Stimulated activated CD4-positive, alpha-beta T cell treated with anti-CD3 and anti-CD28 coated beads, Interleukin-12 subunit alpha, Interleukin-12 subunit beta, amount 100 ng/mL, for 48 hours (primary cell): ENCODE measurements around the gene AXIN1.
"Not testable (repeated sequence)": the region's sequence is repeated elsewhere in the genome, so short reads cannot be mapped to it uniquely, and the experiment has no call there.

Source experiments
- DNase-seq, 3 donors: peaks; one replicate each; pipeline ENCODE4 v3.0.0-alpha.2; 2020; ENCODE audit warnings: low read depth in 2 of 3, low spot score in 1 of 3

AXIN1 gene, protein sequence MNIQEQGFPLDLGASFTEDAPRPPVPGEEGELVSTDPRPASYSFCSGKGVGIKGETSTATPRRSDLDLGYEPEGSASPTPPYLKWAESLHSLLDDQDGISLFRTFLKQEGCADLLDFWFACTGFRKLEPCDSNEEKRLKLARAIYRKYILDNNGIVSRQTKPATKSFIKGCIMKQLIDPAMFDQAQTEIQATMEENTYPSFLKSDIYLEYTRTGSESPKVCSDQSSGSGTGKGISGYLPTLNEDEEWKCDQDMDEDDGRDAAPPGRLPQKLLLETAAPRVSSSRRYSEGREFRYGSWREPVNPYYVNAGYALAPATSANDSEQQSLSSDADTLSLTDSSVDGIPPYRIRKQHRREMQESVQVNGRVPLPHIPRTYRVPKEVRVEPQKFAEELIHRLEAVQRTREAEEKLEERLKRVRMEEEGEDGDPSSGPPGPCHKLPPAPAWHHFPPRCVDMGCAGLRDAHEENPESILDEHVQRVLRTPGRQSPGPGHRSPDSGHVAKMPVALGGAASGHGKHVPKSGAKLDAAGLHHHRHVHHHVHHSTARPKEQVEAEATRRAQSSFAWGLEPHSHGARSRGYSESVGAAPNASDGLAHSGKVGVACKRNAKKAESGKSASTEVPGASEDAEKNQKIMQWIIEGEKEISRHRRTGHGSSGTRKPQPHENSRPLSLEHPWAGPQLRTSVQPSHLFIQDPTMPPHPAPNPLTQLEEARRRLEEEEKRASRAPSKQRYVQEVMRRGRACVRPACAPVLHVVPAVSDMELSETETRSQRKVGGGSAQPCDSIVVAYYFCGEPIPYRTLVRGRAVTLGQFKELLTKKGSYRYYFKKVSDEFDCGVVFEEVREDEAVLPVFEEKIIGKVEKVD

DNA sequence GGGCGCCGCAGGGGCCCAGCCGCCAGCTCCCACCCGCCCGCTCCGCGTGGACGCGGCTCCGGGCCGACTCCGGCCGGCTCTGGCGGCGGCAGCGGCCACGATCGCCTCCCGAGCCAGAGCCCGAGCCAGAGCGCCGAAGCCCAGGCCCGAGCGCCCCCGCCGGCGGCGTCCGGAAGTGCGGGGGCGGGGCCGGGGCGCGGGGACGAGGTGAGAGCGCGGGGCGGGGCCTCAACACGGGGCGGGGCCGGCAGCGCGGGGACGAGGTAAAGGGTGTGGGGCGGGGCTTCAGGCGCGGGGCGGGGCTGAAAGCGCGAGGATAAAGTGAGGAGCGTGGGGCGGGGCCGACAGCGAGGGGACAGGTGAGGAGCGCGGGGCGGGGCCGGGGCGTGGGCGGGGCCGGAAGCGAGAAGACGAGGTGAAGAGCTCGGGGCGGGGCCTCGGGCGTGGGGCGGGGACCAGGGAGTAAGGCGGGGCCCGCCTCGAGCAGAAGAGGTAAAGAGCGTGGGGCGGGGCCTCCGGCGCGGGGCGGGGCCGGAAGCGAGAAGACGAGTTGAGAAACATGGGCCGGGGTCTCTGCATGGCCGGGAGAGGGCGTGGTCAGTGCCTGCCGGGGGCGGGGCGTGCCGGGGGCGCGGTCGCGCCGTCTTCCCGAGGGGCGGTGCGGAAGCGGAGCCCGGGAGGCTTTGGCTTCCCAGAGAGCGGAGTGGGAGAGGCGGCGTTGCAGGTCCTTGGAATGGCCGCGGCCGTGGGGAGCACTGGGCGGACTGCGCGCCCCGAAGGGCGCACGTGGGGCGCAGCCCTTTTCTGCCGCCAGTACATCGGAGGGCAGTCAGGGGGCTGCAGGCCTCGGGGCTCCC is at the start of gene AXIN1:
AXIN1 (minus strand) TSS at position 177 of the 857 bp plus-strand sequence. CDS start 5,698 bp downstream, outside the sequence.
- peak; percentile 100 for DNase-seq

DNA sequence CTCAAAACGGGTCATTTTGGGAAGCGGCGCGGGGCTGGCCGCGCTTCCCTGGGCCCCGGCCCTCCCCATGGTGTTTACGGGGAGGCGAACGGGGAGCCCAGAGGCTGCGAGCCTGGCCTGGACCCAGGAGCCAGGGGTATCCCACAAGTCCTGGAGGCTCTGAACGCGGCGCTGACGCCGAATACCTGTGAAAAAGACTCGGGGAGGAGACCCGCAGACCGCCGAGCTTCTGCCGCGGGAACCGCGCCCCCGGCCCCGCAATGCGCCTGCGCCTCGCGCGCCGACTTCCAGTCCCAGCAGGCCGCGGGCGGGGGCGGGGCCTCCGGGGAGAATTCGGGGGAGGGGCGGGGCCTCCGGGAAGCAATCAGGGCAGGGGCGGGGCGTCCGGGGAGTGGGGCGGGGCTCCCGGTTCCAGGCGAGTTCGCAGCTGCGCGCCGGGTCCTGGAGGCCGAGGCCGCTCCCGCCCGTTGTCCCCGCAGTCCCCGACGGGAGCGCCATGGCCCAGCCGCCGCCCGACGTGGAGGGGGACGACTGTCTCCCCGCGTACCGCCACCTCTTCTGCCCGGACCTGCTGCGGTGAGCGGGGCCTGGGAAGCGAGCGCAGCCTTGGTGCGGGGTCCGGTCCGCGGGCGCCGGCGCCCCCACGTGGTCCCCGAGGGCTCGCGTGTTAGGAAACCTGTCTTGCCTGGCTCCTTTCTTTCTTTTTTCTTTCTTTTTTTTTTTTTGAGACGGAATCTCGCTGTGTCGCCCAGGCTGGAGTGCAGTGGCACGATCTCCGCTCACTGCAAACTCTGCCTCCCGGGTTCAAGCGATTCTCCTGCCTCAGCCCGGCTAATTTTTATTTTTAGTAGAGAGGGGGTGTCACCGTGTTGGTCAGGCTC is 49.2 kb upstream of the AXIN1 start, which contains the start of gene DECR2:
DECR2 (plus strand) TSS at position 418 of the 881 bp plus-strand sequence; CDS start at position 497, 79 bp downstream.
- DNase-seq = peak; percentile 94 to 100 (median 99)

DNA sequence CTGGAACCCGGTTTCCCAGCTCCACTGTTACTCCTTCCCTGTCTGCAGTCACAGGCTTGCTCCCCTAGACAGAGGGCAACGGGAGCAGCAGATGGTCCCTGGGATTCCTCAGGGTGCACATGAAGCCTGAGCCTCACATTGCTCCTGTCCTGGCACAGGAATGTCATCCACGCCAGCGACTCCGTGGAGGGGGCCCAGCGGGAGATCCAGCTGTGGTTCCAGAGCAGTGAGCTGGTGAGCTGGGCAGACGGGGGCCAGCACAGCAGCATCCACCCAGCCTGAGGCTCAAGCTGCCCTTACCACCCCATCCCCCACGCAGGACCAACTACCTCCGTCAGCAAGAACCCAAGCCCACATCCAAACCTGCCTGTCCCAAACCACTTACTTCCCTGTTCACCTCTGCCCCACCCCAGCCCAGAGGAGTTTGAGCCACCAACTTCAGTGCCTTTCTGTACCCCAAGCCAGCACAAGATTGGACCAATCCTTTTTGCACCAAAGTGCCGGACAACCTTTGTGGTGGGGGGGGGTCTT is 47.6 kb upstream of the AXIN1 start:
- DNase-seq = no peak

DNA sequence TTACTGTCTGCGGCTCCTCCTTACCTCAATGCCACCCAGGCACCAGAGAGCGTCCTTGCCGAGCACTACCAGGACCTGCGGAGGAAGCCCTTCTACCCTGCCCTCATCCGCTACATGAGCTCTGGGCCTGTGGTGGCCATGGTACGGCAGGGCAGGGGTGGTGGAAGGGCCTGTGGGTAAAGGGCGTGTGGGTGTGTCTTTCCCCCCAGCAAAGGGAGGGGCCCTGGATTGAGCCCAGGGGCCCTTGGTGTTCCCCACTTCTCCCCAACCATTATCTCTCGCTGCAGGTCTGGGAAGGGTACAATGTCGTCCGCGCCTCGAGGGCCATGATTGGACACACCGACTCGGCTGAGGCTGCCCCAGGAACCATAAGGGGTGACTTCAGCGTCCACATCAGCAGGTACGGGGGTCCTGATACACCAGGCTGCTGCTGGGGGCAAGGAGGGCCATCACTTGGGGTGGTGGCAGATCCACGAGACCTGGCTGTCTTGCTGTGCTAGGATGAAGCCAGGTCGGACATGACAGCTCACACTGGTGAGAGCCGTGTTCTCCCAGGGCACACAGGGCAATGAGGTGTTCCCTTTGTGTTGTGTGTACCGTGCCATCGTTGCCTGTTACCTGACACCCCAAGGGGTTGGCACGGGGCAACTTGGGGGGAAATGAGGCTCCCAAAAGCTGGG is 47.0 kb upstream of the AXIN1 start:
- DNase-seq = no peak

DNA sequence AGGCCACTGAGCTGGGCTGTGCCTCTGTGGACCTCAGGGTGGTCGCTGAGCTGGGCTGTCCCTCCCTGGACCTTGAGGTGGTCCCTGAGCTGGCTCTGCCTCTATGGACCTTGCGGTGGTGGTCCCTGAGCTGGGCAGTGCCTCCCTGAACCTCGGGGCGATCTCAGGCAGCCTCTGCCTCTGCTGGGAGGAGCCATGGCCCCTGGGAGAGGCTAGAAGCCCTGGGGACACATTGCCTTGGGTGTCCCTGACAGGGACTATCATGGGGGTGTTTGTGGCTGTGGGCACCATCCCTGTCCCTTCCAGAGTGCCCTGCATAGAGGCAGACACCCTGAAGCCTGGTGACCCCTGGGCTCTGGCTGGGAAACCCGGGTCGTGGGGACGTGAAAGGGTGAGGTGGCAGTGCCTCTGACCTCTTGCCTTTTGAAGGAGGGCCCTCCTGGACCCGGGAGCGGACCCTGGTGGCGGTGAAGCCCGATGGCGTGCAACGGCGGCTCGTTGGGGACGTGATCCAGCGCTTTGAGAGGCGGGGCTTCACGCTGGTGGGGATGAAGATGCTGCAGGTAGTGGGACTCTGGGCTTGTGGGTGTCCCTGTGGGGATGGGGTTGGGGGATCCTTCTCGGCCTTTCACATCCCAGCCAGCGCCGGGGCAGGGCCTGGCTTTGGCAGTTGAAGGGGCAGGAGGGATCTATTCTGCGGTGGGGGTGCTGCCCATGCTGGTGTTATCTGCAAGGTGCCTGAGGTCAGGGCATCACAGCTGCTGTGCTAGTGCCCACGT is 46.2 kb upstream of the AXIN1 start:
- no peak for DNase-seq

DNA sequence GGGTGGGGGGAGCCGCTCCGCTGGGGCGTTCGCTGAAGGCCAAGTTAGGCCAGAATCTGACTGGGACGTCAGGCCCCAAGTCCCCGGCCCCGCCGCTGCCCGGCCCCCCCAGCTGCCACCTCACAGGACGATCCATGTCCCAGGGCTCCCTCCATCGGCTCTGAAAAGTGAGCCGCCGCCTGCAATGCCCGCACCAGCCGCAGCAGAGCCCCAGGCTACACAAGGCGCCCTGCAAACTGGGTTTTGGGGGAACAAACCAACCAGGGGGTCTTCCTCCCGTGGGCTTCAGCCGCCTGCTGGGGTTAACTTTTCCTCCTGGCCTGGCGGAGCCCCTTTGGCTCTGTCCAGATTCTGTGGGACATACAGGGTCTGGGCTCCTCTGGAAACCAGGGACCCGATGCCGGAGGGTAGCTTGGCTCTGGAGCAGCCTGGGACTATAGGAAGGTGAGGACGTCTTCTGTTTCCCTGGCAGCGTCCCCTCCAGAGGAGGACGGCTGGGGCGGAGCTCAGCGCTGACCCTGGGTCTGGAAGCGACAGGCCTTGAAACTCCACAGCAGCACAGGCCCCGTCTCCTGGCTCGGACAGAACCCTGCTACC is 45.3 kb upstream of the AXIN1 start:
- DNase-seq = no peak

DNA sequence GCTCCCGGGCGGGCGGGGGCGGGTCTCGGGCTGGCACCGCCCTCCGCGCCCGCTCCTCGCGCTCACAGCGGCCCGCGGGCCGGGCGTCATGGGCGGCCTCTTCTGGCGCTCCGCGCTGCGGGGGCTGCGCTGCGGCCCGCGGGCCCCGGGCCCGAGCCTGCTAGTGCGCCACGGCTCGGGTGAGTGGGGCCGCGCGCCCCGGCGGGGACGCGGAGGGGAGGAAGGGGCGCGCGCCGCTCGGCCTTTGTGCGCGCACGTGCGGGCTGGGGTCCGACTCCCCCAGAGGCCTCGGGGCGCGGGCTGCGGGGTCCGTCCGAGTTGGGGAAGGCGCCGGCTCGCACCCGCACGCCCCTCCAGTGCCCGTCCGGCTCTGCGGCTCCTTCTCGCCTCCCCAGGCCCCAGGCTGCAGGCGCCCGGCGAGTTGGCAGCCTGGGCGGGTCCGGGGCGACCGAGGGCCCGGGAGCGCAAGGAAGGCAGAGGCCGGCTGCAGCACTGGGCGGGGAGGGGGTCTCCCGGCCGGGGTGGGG is 44.7 kb upstream of the AXIN1 start, which contains the start of gene NME4:
NME4 (plus strand) TSS at position 65 of the 527 bp plus-strand sequence; CDS start at position 89, 24 bp downstream.
- no peak for DNase-seq

DNA sequence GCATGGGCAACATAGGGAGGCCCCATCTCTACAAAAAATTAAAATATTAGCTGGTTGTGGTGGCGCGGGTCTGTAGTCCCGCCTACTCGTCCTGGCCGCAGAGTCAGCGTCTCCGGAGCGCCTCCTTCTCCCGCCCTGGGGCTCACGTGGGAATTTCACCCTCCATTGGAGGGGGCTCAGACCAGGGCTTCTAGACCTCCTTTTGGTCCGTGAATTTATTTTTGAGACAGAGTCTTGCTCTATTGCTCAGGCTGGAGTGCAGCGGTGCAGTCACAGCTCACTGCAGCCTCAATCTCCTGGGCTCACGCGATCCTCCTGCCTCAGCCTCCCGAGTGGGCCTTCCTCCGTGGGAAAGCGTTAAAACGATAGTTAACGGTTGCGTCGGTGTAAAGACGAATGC is 44.1 kb upstream of the AXIN1 start:
- no peak for DNase-seq

DNA sequence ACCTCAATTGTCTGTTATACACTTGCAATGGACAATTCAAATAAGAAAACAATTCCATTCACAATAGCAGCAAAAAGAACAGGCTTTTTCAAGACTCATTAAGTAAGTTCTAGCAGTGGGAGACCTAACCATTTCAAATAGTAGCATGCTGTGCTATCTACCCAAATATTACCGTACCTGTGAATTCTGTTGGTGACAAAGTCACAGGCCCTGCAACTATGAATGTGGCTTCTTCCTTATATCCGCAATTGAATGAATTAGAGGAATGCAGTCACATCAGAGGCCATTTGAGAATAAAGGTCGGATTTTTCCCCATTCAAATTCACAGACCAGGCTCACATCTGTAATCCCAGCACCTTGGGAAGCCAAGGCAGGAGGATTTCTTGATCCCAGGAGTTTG is 43.7 kb upstream of the AXIN1 start:
- no peak for DNase-seq

DNA sequence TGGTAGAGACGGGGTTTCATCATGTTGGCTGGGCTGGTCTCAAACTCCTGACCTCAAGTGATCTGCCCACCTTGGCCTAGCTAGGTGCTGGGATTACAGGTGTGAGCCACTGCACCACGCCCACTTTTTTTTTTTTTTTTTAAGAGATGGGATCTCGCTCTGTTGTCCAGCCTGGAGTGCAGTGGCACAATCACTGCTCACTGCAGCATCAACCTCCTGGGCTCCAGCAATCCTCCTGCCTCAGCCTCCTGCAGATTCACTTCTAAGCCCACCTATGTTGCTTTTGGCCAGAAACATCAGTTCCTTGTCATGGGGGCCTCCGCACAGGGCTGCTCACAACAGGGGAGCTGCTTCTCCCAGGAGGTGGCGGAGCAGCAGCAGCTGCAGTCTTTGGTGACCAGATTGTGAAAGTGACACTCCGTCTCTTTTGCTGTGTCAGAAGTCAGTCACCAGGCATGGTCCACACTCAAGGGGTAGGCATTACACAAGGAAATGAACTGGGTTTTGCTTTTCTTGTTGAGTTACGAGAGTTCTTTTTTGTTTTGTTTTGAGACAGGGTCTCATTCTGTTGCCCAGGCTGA is 40.0 kb upstream of the AXIN1 start:
- DNase-seq = no peak

DNA sequence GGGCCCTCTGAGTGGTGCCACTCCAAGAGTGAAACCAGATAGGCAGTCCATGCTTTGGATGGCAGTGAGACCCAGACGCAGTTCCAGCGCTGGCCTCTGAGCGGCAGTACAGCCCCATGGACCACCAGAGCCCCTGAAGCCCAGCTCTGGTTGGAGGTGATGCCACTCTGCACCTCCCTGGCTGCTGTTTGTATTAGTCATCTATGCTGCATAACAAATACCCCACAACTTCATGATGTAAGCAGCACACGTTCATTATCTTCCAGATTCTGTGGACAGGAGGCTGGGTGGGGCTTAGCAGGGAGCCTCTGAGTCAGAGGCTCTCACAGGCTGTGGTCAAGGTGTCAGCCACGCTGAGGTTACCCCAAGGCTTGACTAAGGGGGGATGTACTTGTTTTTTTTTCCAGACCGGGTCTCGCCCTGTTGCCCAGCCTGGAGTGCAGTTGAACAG is 39.4 kb upstream of the AXIN1 start:
- DNase-seq = peak; percentile 65 to 89 (median 82)

DNA sequence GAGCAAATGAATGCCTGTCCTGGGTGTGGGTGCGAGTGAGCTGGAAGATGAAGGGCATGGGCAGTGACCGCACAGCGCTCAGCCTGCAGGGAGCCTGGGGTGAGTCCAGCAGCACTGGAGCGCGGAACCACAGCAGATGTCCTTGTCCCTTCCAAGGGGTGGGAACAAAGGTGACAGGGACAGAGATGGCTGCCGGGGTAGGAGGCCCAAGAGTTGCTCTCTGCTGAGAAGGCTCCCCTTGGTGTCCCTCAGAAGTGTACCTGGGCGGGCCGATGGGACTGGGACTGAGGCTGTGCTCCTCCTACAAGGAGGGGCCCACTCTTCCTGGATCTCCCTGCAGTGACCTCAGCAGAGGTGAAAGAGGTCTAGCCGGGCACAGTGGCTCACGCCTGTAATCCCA is 36.8 kb upstream of the AXIN1 start:
- no peak for DNase-seq

DNA sequence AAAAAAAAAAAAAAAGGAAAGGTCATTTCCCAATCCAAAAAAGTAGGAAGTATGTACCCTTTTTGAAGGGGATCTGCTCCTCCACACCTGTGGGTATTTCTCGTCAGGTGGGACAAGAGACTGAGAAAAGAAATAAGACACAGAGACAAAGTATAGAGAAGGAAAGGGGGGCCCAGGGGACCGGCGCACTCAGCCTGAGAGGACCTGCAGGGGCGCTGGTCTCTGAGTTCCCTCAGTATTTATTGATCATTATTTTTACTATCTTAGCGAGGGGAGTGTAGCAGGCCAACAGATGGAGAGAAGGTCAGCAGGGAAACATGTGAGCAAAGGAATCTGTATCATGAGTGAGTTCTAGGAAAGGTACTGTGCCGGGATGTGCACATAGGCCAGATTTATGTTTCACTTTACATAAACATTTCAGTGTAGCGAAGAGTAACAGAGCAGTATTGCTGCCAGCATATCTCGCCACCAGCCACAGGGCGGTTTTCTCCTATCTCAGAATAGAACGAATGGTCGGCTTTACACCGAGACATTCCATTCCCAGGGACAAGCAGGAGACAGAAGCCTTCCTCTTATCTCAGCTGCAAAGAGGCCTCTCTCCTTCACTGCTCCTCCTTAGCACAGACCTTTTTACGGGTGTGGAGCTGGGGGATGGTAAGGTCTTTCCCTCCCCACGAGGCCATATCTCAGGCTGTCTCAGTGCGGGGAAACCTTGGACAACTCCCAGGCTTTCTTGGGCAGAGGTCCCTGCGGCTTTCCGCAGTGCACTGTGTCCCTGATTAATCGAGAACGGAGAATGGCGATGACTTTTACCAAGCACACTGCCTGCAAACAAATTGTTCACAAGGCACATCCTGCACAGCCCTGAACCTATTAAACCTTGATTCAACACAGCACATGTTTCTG is 35.5 kb upstream of the AXIN1 start:
- not testable (repeated sequence) for DNase-seq

DNA sequence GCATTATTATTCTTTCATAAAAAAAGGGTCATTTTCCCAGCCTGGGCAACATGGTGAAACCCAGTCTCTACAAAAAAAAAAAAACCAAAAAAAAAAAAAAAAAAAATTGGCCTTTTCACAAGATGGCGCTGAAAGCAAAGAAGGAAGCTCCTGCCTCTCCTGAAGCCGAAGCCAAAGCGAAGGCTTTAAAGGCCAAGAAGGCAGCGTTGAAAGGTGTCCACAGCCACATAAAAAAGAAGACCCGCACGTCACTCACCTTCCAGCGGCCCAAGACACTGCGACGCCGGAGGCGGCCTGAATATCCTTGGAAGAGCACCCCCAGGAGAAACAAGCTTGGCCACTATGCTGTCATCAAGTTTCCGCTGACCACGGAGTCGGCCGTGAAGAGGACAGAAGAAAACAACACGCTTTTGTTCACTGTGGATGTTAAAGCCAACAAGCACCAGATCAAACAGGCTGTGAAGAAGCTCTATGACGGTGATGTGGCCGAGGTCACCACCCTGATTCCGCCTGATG is 34.2 kb upstream of the AXIN1 start:
- DNase-seq = no peak

DNA sequence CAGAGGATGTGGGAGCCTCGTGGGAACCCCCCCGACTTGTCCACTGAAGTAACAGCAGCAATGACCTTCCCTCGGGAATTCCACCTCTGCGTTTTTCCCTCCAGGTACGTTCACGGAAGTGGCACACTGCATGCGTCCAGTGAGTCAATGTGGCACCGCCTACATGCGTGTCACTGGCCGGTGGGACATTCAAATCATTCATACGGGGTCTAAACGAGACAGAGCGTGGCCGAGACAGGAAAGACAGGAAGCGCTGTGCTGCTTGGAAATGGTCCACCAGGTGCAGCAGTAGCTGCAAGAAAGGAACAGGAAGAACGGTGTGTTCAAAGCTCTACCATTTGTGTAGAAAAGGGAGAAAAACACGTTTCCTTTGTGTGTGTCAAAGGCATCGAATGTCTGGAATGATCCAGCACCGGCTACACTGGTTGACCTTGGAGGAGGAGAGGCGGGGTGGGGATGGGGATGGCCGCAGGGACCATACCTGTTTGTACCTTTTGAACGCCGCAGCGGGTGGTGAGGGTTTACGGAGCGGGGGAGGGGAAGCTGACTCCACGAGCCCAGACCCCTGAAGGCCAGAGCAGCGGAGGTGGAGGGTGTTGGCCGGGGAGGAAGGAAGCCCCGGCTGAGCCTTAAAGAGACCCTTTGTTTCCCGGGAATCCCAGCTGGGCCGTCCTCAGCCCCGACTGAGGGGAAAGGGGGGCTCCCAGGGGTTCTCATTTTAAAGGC is 31.0 kb upstream of the AXIN1 start:
- no peak for DNase-seq
